Activated T-helper 17 cell treated with anti-CD3 and anti-CD28 coated beads, Interleukin-2, amount 50 U/mL, for 72 hours (primary cell): Measurements from ENCODE around the gene FHOD3. TPM values are rescaled to one million over a fixed set of nuclear protein-coding genes. Genes with fewer than 3 reads are reported as not detected.

Experiments
- ATAC-seq: fragments of 150-1000 bp; cut with Tn5 transposase; replicated peaks from 2 replicates; pipeline ENCODE4 v1.10.0; 2021; ENCODE audit warnings: mild to moderate bottlenecking, moderate library complexity
- H3K27ac Mint-ChIP-seq: one replicate; pipeline ENCODE4 v1.8.0; 2022; ENCODE audit warnings: mixed read lengths
- H3K27me3 Mint-ChIP-seq: one replicate; pipeline ENCODE4 v1.8.0; 2022; ENCODE audit warnings: mixed read lengths
- H3K36me3 Mint-ChIP-seq: one replicate; pipeline ENCODE4 v1.8.0; 2022; ENCODE audit warnings: low read depth, mild to moderate bottlenecking, mixed read lengths
- H3K4me1 Mint-ChIP-seq: one replicate; pipeline ENCODE4 v1.8.0; 2022; ENCODE audit warnings: mixed read lengths
- H3K4me3 Mint-ChIP-seq: one replicate; pipeline ENCODE4 v1.8.0; 2022; ENCODE audit warnings: mild to moderate bottlenecking, mixed read lengths
- H3K9me3 Mint-ChIP-seq: one replicate; pipeline ENCODE4 v1.8.0; 2022; ENCODE audit warnings: mixed read lengths
- total RNA-seq, 2 donors: library from RNA; stranded (reverse); gene quantifications; one replicate each; pipeline ENCODE4 v1.2.3, GENCODE V29; 2022

FHOD3 gene
- total RNA-seq = not detected

DNA sequence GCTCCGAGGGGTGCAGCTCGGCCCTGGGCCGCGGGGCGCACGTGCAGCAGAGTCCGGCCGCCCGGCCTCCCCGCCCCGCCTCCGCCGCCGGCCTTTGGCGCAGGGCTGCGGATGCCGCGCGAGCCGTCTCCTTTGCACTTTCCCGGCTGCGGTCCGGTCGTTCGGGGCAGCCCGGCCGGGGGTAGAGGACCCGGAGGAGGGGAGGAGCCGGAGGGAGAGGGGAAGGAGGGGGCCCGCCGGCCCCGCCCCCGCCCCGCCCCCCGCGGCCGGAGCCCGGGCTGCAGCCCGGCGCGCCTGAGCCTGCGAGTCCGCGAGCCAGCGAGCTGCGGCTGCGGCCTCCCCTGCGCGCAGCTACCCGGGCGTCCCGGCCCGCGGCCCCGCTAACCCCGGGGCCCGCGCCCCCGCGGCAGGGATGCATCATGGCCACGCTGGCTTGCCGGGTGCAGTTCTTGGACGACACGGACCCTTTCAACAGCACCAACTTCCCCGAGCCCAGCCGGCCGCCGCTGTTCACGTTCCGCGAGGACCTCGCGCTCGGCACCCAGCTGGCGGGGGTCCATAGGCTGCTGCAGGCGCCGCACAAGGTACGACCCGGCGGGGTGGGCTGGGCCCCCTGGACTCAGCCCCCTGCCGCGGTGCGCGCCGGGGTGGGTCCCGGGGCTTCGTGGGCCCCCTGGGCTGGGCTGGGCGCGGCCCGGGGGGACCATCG is at the start of gene FHOD3:
Gene FHOD3, plus strand, starts transcription at position 297 of the 709 bp plus-strand sequence. Its CDS starts 123 bp downstream, at position 420.
- Mint-ChIP-seq H3K36me3 (no peaks in the 10 kb centered on the region), H3K27me3 (peaks cover 24% of the 10 kb centered on the region)
- ATAC-seq = peak; percentile 29

DNA sequence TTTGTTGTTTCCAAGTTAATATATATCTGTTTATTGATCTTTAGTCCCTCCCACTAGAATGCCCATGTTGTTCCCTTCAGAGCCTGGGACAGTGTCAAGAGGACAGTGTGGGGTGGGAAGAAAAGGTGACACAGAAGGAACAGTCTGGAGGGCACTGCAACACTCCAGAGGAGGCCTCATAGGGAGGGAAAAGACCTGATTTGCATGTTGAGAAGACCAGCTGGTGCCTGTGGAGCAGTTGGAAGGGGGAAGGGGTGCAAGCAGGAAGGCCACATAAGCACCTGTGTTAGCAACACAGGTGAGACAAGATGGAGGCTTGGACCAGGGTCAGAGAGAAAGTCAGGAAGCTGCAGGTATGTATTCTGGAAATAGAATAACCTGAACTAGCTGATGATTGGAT is 48.1 kb upstream of the FHOD3 start:
- no peaks in the 10 kb centered on the region for H3K36me3 Mint-ChIP-seq
- H3K4me3 Mint-ChIP-seq = no peak overlapping the region
- peaks cover 15% of the 10 kb centered on the region for H3K9me3 Mint-ChIP-seq
- H3K27ac Mint-ChIP-seq = no peak overlapping the region
- peaks cover 57% of the 10 kb centered on the region for H3K27me3 Mint-ChIP-seq
- no peaks in the 10 kb centered on the region for H3K4me1 Mint-ChIP-seq
- no peak for ATAC-seq

More for the DNA sequence above, at the start of gene FHOD3:
- Mint-ChIP-seq H3K4me3 (no peak within 1 kb of the TSS), H3K9me3 (no peaks in the 10 kb centered on the region), H3K4me1 (no peaks in the 10 kb centered on the region), H3K27ac (no peak within 1 kb of the TSS)

DNA sequence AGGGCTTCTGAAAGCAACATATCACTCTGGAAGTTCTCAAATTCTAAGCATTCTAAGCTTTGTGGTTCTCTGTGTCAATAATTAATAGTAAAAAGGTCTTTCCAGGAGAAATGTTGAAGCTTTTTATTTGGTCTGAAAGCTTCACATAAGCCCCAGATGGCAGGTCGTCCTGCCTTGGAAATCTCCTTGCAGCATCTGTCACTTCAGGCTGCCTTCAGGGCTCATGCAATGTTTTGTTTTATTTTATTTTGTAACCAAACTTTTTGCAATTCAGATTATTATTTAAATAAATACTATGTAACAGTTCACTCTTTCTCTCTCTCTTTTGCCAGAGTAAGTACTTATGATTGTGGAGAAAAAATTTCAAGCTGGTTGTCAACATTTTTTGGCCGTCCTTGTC is 46.7 kb upstream of the FHOD3 start:
- Mint-ChIP-seq H3K4me1 (no peaks in the 10 kb centered on the region), H3K9me3 (peaks cover 9% of the 10 kb centered on the region), H3K27me3 (peaks cover 50% of the 10 kb centered on the region), H3K4me3 (no peak overlapping the region), H3K27ac (no peak overlapping the region), H3K36me3 (no peaks in the 10 kb centered on the region)
- ATAC-seq = no peak

DNA sequence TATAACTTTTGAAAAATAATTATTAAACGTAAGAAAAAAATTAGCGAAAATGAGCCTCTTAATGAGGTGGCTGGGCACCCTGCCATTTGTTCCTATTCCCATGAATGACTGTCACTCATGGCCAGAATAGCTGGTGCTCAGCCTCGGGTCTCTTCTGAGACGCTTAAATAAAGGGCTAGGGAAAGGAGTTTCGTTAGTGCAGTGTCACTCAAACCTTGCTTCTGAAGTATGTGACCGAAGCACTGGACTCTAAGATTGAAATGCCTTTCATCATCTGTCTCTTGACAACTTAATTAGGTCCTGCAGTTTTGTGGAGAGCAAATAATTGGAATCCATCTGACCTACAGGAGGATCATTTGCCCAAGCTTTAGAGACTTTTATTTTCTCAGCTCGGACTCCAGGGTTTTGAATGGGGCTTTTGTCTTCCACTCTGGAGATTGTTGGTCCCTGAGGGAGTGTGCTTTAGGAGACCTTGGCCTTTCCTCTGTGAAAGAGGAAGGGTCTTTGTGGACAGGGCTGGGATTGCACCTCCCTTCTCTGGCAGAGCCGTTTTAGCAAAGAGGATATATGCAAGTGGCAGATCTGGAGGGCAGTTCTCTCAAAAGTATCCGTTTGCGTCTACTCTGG is 42.3 kb upstream of the FHOD3 start:
- no peak for ATAC-seq
- peaks cover 20% of the 10 kb centered on the region for H3K27me3 Mint-ChIP-seq
- no peaks in the 10 kb centered on the region for H3K4me1 Mint-ChIP-seq
- H3K9me3 Mint-ChIP-seq = no peaks in the 10 kb centered on the region
- no peak overlapping the region for H3K4me3 Mint-ChIP-seq
- H3K36me3 Mint-ChIP-seq = no peaks in the 10 kb centered on the region
- H3K27ac Mint-ChIP-seq = no peak overlapping the region

DNA sequence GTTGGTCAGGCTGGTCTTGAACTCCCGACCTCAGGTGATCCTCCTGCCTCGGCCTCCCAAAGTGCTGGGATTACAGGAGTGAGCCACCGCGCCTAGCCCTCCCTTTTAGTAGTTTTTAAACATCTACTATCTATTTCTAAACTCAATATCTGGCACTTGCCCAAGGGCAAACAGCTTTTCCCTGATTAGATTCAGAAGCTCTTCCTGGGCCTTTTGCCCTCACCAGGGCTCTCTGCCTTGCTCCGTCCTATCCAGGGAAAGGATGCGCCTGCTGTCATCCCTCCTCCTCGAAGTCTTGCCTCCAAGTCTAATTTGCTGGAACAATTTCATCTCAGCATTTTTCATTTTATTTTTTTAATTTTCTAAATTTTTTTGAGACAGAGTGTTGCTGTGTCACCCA is 41.4 kb upstream of the FHOD3 start:
- Mint-ChIP-seq H3K4me3 (no peak overlapping the region), H3K4me1 (no peaks in the 10 kb centered on the region), H3K9me3 (no peaks in the 10 kb centered on the region), H3K36me3 (no peaks in the 10 kb centered on the region), H3K27ac (no peak overlapping the region), H3K27me3 (peaks cover 18% of the 10 kb centered on the region)
- no peak for ATAC-seq

DNA sequence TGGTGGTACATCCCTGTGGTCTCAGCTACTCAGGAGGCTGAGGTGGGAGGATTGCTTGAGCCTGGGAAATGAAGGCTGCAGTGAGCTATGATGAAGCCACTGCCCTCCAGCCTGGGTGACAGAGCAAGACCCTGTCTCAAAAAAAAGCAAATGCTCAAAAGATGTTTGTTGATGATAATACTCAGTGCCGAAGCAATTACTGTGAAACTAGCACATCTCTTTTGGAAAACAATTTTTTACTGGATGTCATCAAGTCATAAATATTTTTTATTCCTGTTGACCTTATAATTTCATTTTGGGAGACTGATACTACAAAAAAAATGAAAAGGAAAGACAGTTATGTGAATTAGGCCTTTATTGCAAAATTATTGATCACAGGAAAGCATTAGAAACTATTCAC is 34.5 kb upstream of the FHOD3 start:
- Mint-ChIP-seq H3K4me3 (no peak overlapping the region), H3K27me3 (peaks cover 4% of the 10 kb centered on the region), H3K4me1 (no peaks in the 10 kb centered on the region), H3K27ac (no peak overlapping the region), H3K36me3 (no peaks in the 10 kb centered on the region), H3K9me3 (no peaks in the 10 kb centered on the region)
- ATAC-seq = no peak

DNA sequence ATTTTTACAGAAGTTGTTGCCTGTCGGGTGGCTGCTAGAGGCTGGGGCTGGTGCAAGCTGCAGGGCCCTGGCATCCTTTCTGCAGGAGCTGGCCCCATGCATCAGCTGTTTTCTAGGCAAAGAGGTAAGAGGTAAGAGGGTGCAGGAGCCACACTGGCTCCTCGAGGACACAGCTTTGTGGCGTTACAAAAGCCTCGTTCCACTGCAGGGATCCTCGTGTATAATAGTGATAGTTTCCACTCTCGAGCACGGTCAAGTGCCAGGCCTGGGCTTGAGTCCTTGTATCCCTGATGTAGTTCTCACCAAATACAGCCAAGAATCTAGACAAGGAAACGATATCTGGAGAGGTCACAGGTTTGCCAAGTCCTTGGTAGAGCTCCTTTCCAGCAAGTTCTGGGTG is 33.2 kb upstream of the FHOD3 start:
- Mint-ChIP-seq H3K4me1 (no peaks in the 10 kb centered on the region), H3K4me3 (no peak overlapping the region), H3K27me3 (peaks cover 4% of the 10 kb centered on the region), H3K27ac (no peak overlapping the region), H3K36me3 (no peaks in the 10 kb centered on the region), H3K9me3 (no peaks in the 10 kb centered on the region)
- no peak for ATAC-seq

DNA sequence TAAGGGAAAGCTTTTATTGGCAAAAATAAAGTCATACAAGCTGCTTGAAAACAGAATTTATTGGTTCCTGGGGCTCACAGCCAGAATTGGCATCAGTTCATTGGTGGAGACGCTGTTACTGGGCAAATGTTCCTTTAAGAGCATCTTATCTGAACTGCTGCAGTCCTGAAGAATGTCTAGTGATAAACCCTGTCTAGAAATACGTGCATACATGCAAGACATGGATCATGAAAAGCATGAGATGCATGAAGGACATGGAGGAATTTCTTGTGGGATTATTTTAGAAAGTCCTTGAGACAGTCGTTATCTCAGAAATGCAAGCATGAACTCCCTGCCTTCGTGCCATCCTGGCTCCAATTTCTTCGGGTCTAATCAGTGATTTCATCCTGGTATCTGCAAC is 32.5 kb upstream of the FHOD3 start:
- ATAC-seq = no peak
- Mint-ChIP-seq H3K36me3 (no peaks in the 10 kb centered on the region), H3K27ac (no peak overlapping the region), H3K27me3 (peaks cover 4% of the 10 kb centered on the region), H3K9me3 (no peaks in the 10 kb centered on the region), H3K4me1 (no peaks in the 10 kb centered on the region), H3K4me3 (no peak overlapping the region)

DNA sequence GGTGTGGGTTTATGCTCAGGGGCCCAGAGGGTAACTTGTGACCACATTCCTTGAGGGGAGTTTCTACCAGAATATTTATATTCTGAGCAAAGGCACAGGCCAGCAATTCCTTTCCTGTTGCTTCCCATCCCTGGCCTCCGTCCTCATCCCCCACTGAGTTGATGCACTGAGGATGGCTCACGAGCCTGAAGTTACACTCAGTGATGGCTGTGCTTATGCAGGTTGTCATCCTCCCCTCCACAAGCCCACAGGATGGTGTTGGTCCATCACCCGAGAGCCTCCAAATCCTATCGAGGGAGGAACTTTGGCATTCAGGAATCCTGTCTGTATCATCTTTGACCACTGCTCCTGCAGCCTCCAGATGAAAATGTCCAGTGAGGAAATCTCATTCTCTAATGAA is 28.4 kb upstream of the FHOD3 start:
- Mint-ChIP-seq H3K36me3 (no peaks in the 10 kb centered on the region), H3K4me3 (no peak overlapping the region), H3K4me1 (no peaks in the 10 kb centered on the region), H3K9me3 (no peaks in the 10 kb centered on the region), H3K27ac (no peak overlapping the region), H3K27me3 (no peaks in the 10 kb centered on the region)
- ATAC-seq = no peak

DNA sequence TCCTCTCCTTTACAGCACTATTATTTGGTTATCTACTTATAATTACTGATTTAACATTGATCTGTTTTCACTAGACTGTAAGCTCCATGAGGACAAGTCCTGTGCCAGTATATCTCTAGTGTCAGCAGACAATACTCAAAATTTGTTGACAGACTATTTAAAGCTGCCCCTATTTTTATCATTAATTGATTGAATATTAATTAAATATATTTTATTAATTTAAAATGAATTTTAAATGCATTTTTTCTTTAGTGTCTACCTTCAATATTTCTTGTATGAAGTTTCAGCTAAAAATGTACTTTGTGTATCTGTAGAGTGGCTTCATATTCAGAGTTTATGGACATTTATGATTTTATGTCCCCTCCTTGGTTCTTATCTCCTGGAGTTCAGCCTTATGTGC is 26.4 kb upstream of the FHOD3 start:
- H3K4me3 Mint-ChIP-seq = no peak overlapping the region
- H3K4me1 Mint-ChIP-seq = no peaks in the 10 kb centered on the region
- H3K9me3 Mint-ChIP-seq = no peaks in the 10 kb centered on the region
- no peaks in the 10 kb centered on the region for H3K36me3 Mint-ChIP-seq
- ATAC-seq = no peak
- H3K27me3 Mint-ChIP-seq = peaks cover 4% of the 10 kb centered on the region
- H3K27ac Mint-ChIP-seq = no peak overlapping the region

DNA sequence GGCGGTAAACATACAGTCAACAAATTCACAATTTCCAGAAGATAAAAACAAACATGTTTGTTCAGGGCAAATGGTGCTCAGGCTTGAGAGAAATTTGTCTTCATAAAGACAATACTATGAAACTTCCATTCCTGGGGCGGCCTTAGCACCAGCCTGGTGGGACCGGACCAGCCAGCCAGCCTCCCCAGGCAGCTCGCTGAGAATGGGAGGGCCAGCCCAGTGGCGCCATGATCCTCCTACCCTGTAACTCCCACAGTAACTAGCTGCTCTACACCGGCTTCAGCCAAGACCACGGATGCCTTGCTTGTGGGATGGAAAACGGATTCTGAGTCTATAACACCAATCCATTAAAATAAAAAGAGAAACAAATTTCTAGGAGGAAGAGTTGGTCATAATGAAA is 24.2 kb upstream of the FHOD3 start:
- no peak overlapping the region for H3K4me3 Mint-ChIP-seq
- H3K36me3 Mint-ChIP-seq = no peaks in the 10 kb centered on the region
- no peaks in the 10 kb centered on the region for H3K4me1 Mint-ChIP-seq
- H3K9me3 Mint-ChIP-seq = no peaks in the 10 kb centered on the region
- ATAC-seq = no peak
- H3K27me3 Mint-ChIP-seq = peaks cover 13% of the 10 kb centered on the region
- no peak overlapping the region for H3K27ac Mint-ChIP-seq

DNA sequence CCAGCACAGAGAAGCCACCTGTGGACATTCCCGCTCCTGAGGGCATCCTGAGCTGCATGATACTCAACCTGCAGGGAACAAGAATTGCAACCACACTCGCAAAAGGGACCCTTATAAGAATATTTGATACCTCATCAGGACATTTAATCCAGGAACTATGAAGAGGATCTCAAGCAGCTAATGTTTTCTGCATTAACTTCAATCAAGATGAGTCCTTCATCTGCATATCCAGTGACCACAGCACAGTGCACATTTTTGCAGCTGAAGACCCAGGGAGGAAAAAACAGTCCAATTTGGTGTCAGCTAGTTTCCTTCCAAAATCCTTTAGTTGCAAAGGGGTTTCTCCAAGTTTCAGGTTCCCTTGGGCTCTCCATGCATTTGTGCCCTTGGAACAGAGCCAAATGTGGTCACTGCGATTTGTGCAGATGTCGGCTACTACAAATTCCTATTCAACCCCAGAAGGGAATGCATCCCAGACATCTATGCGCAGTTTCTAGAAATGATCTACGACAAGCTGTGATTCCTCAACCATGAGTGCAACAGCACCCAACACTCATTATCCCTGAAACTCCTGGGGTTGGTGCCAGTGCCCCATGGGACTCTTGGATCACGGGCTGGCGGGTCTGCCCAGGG is 23.3 kb upstream of the FHOD3 start:
- H3K36me3 Mint-ChIP-seq = no peaks in the 10 kb centered on the region
- peaks cover 16% of the 10 kb centered on the region for H3K27me3 Mint-ChIP-seq
- no peaks in the 10 kb centered on the region for H3K4me1 Mint-ChIP-seq
- no peak overlapping the region for H3K4me3 Mint-ChIP-seq
- ATAC-seq = no peak
- no peak overlapping the region for H3K27ac Mint-ChIP-seq
- no peaks in the 10 kb centered on the region for H3K9me3 Mint-ChIP-seq

DNA sequence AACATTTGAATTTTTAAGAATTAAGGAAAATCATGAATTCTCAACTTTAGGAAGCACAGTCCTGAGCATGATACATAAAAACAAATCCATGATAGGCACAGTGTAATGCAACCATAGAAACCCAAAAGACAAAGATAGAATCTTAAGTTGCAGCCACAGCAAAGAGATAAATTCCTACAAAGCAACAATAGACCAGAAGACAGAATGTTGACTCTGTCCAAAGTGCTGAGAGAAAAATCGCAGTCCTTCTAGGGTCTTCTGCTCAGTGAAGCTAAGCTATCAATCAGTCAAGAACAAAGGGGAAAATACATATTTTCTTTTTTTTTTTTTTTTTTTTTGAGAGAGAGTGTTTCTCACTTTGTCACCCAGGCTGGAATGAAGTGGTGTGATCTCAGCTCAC is 22.0 kb upstream of the FHOD3 start:
- no peak for ATAC-seq
- peaks cover 25% of the 10 kb centered on the region for H3K27me3 Mint-ChIP-seq

DNA sequence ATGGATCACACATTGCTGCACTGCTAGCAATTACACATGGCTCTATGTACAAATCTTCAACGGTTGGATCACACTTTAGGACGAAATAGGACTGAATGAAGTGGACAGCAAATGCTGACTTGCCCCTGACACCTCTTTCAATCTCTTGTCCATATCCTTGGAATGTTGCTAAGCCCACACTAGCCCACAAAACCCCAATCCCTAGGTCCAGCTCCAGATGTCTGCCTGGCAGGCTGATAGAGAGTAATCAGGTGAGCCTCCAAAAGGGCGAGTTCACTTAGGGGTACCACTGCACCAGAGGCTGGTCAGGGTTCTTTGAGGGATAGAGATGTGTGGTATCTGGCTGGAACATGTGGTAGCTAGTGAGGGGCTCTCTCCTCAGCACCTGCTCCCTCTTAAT is 18.5 kb upstream of the FHOD3 start:
- Mint-ChIP-seq H3K27ac (no peak overlapping the region), H3K27me3 (peaks cover 38% of the 10 kb centered on the region), H3K9me3 (no peaks in the 10 kb centered on the region), H3K4me3 (no peak overlapping the region), H3K36me3 (no peaks in the 10 kb centered on the region), H3K4me1 (no peaks in the 10 kb centered on the region)
- no peak for ATAC-seq

More for the DNA sequence above, 22.0 kb upstream of the FHOD3 start:
- no peaks in the 10 kb centered on the region for H3K36me3 Mint-ChIP-seq
- H3K4me3 Mint-ChIP-seq = no peak overlapping the region
- no peak overlapping the region for H3K27ac Mint-ChIP-seq
- H3K9me3 Mint-ChIP-seq = no peaks in the 10 kb centered on the region
- no peaks in the 10 kb centered on the region for H3K4me1 Mint-ChIP-seq

DNA sequence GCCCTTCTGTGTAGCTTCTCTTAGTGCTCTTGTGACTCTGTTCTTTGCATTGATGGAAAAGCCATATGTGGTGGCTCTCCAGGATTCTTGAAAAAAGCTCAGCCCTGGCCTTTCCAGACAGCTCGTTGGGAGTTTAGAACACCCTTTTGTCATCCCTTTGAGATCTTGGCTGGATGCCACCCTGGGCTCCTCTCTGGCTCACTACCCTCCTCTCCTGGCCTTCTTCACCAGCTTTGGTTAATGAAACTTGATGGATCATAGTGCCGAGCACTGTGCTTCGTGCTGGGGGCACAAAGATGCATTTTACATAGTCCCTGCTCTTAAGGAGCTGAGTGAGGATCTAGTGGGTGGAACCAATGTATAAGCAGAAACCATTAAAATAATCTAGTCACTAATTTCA is 15.6 kb upstream of the FHOD3 start:
- no peak overlapping the region for H3K4me3 Mint-ChIP-seq

More for the DNA sequence above, 15.6 kb upstream of the FHOD3 start:
- Mint-ChIP-seq H3K36me3 (no peaks in the 10 kb centered on the region), H3K4me1 (peaks cover 4% of the 10 kb centered on the region), H3K9me3 (no peaks in the 10 kb centered on the region), H3K27me3 (peaks cover 34% of the 10 kb centered on the region), H3K27ac (no peak overlapping the region)
- no peak for ATAC-seq
